GM19455 (cell line): ENCODE measurements around the gene GUCY1A2.
A peak's percentile ranks its signal among the peaks of the same experiment; 100 is the strongest.
"Not testable (repeated sequence)": the region's sequence is repeated elsewhere in the genome, so short reads cannot be mapped to it uniquely, and the experiment has no call there.

Source experiments
- ATAC-seq: cut with Tn5 transposase; IDR thresholded peaks from one replicate; pipeline ENCODE4 v1.9.1; 2021; ENCODE audit not compliant: unreplicated experiment

The GUCY1A2 gene

GRCh38 chr11:107018219-107018901 is at the start of gene GUCY1A2:
Gene GUCY1A2 (minus strand): TSS chr11:107018476. CDS start chr11:107018055, 421 bp downstream.
- peak; percentile 46 for ATAC-seq

- ATAC-seq: no peak
These were observed 36.1 kb upstream of the GUCY1A2 start for GRCh38 chr11:107054391-107054790.

GRCh38 chr11:107051332-107051731 is 33.1 kb upstream of the GUCY1A2 start:
- ATAC-seq: not testable (repeated sequence)

GRCh38 chr11:107050899-107051298 is 32.6 kb upstream of the GUCY1A2 start:
- not testable (repeated sequence) for ATAC-seq

GRCh38 chr11:107050121-107050520 is 31.8 kb upstream of the GUCY1A2 start:
- ATAC-seq: no peak

DNA sequence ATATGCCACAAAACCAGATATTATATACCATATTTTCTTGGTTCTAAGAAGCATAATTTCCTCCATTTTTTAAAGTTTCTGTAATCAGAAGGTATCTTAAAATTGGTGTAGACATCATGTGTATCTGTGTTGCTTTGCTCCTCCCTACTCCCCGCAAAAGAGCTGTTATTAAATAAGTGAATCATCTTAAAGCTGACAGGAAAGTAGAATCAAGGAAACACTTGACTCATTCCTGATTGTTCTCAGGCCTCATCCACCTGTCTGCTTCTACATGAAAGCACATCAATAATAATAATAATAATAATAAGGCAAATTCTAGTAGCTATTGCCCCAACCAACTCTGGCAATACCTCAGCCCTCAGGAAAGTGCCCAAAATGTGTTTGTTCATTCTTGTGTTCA is 26.2 kb upstream of the GUCY1A2 start:
- no peak for ATAC-seq

GRCh38 chr11:107043242-107044006 is 25.1 kb upstream of the GUCY1A2 start:
- peak; percentile 56 for ATAC-seq

DNA sequence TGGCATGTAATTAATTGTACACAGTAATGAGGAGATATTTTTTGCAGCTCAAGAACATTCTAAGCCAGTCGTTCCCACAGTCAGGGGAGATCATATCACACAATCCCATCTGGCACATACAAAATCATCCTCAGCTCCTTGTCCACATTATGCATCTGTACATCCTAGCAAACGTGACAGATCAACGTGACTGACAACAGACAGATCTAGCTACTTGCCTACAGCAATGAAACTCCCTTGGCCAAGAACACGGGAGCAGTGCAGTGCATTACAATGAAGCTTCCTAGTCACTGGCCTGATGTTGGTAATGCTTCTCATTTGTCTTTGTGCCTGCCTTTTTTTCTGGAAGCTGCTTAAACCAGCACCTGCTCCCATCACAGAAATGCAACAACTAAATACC is 24.5 kb upstream of the GUCY1A2 start:
- ATAC-seq: no peak

DNA sequence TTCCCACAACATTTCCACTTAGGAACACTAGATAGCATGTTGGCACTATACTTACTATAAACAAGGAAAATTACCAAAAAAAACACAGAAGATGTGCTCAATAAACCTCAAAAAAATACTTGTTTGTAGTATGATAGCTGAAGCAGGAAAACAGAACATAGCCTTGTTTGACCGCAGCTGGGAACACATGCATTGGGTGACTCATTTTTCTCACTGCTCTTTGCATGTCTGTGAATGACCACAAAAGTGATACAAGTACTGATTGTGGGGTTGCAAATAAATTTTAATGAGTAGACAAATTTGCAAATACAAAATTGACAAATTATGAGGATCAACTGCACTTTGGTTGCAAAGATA is 22.8 kb upstream of the GUCY1A2 start:
- no peak for ATAC-seq

- no peak for ATAC-seq
These were observed 22.3 kb upstream of the GUCY1A2 start for GRCh38 chr11:107040433-107041087.

DNA sequence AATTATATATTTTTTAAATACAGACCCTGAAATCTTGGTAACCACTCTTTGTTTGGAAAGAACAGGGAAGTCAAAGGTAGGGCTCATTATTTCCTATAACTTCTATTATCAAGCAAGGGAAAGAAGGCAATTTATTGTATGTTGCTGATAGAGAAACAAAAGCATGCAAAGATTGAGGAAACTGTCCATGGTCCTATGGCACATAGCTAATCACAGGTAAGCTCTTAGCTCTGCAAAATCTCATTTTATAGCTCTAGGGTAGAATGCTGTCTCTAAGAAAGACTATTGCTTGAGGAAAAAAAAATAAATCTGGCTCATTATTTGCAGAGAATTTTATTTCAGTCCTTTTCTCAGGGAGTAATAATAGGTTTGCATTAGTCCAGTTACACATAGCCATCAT is 7.4 kb upstream of the GUCY1A2 start:
- ATAC-seq: no peak

DNA sequence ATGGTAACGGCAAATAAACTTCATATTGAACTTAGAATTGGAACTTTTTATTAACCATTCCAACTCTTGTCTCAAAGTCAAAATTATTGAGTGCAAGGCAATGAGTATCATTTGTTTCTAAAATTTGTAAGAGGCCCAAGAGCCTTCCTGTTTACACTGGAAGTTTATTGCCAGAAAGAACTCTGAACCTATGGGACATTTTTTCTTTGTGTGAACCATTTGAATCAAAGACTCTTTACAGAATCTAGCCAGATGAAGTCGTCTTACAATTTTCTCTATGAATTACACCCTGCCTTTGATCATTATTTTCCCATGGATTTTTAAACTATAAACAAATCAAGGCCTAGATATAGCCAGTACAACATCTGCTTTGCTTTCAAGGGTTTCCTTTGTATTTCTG is 2.3 kb upstream of the GUCY1A2 start:
- ATAC-seq: no peak

DNA sequence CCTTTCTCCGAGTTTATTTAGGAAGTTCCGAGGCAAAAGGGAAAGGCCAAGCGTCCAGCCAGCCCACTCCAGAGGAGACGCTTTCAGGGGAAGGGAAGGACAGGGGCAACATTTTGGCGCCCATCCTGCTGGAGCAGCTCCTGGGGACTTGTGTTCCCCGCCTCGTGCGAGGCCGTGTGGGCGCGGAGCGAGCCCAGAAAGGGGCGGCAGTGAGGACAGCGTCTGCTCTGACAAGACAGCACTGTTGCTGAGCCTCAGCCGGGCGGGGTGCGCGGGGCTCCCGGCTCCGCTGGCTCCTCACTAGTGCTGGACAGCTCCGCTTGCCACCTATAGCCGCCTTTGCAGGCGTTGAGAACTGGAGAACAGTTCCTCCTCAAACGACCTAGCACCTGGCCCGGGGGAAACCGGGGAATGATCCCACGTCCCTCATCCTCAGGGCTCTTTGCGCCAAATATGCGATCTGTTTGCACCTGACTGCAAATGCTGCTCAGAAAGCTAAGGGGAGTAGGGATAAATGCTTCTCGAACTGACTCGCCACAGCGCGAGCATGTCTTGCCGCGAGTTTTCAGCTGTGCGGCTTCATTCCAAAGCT is 722 bp upstream of the GUCY1A2 start:
- ATAC-seq: no peak

DNA sequence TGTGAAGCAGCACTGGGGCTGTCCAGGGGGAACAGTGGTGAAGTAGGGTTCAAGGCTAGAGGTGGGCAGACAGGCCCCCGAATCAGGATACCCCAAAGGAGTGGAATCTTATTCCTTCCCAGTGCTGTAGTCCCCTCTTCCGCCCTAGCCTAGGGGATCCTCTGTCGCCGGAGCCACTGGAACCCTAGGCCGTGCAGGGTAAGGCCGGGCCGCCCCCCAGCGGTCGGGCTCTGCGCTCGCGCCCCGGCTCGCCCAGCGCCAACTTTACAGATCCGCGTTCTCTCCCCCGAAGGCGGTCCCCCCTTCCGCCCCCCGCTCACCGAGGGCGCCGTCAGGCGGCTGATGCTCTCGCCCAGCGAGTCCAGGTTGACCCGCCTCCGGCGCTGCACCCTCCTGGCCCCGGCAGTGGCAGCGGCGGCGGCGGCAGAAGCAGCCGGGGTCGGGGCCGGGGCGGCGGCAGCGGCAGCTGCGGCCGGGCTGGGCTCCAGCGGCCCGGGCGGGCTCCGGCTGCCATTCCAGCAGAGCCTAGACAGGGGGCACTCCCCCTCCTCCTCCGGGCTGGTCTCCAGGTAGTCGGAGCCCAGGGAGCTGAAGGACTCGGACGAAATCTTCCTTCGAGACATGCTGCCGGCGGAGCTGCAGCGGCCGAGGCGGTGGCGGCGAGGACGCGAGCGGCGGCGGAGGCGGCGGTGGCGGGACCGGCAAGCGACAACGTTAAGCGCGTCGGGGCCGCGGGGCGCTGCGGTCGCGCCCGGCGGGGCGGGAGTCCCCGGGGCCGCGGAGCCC is 650 bp downstream of the GUCY1A2 start:
- ATAC-seq: peak; percentile 76

GRCh38 chr11:107017104-107017432 is 1.2 kb downstream of the GUCY1A2 start:
- no peak for ATAC-seq

DNA sequence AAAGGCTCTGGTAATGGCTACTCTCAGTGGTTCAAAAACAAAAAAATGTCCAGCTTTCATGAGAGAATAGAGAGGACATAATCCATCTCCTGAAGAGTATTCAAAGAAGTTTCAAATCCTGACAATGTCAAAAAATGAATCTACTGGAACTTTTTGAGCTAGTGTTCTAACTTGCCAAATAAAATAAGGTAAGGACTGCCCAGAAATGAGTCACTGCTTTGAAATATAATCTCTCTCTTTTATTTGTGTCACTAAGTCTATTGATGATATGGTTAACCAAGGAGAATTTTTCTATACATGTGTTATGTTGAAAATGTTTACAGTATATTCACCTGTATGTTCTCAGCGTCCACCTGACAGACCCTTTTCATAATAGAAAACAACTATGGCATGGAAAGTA is 3.4 kb downstream of the GUCY1A2 start:
- no peak for ATAC-seq

- no peak for ATAC-seq
These were observed 6.3 kb downstream of the GUCY1A2 start for GRCh38 chr11:107011977-107012376.

GRCh38 chr11:107009190-107009589 is 9.1 kb downstream of the GUCY1A2 start:
- no peak for ATAC-seq

DNA sequence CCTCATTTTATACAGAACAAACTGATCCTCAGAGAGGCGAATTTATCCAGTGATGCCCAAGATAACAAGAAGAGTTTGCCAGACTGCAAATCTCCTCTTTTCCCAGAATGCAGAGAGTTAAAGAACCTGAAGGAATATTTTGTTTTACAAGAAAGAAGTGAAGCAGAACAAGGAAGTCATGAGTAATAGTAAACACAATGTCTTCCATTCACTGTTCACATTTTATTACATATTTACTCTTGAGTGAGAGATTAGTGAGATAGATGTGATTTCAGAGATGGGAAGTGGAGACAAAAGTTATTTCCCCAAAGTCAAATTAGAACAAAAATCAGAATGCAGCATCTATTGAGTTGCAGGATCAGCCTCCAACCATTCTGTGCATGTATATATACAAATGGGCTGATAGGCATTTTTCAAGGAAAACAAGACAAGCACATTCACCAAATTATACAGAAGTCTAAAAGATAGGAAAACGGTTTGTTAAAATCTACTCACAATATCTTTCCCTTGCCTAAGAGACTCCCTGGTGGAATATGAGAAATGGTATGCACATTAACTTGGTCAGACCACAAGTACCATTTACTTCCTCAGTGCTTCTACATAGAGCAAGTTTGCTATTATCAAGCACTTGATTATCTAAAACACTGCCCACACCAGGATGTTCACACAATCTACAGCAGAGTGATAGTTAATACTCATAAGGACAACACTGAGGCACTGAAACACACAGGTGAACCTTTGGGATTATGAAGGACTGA is 12.0 kb downstream of the GUCY1A2 start:
- no peak for ATAC-seq

- no peak for ATAC-seq
These were observed 19.1 kb downstream of the GUCY1A2 start for GRCh38 chr11:106999196-106999595.

- ATAC-seq: no peak
These were observed 19.4 kb downstream of the GUCY1A2 start for GRCh38 chr11:106998916-106999188.
